Measurements from ENCODE around the gene F2R.

F2R gene

GRCh38 chr5:76715736-76716455 lies at the start of gene F2R:
TSS of gene F2R (plus strand) at chr5:76716126. CDS start at chr5:76716308, 182 bp downstream.
- H3K36me3 Mint-ChIP-seq (ENCODE audit: low read depth): peaks cover 9% of the 10 kb centered on the region
- peak; percentile 42 for TF ChIP-seq CTCF (IDR thresholded peaks at IDR 0.05)
- peak; percentile 82 for DNase-seq
- no peak within 1 kb of the TSS for H3K27ac Mint-ChIP-seq
- peaks cover 24% of the 10 kb centered on the region for H3K4me1 Mint-ChIP-seq
- peaks cover 7% of the 10 kb centered on the region for H3K9me3 Mint-ChIP-seq
- H3K4me3 Mint-ChIP-seq: peak within 1 kb of the TSS; percentile 94
- H3K27me3 Mint-ChIP-seq (ENCODE audit: low read depth, poor library complexity): peaks cover 50% of the 10 kb centered on the region

GRCh38 chr5:76667495-76667894 lies 48.4 kb upstream of the F2R start:
- H3K36me3 Mint-ChIP-seq (ENCODE audit: low read depth): peaks cover 78% of the 10 kb centered on the region
- no peak overlapping the region for H3K4me3 Mint-ChIP-seq
- peaks cover 4% of the 10 kb centered on the region for H3K9me3 Mint-ChIP-seq
- peaks cover 1% of the 10 kb centered on the region for H3K27me3 Mint-ChIP-seq (ENCODE audit: low read depth, poor library complexity)
- no peak for TF ChIP-seq CTCF (IDR thresholded peaks at IDR 0.05)
- DNase-seq: no peak
- peaks cover 19% of the 10 kb centered on the region for H3K4me1 Mint-ChIP-seq
- H3K27ac Mint-ChIP-seq: no peak overlapping the region

GRCh38 chr5:76669245-76669644 lies 46.7 kb upstream of the F2R start:
- peaks cover 19% of the 10 kb centered on the region for H3K4me1 Mint-ChIP-seq
- H3K36me3 Mint-ChIP-seq (ENCODE audit: low read depth): peaks cover 77% of the 10 kb centered on the region
- H3K9me3 Mint-ChIP-seq: peaks cover 4% of the 10 kb centered on the region
- no peak overlapping the region for H3K27ac Mint-ChIP-seq
- no peak for TF ChIP-seq CTCF (IDR thresholded peaks at IDR 0.05)
- peaks cover 4% of the 10 kb centered on the region for H3K27me3 Mint-ChIP-seq (ENCODE audit: low read depth, poor library complexity)
- no peak overlapping the region for H3K4me3 Mint-ChIP-seq
- no peak for DNase-seq

GRCh38 chr5:76670508-76670907 lies 45.4 kb upstream of the F2R start:
- Mint-ChIP-seq H3K4me1 (peaks cover 19% of the 10 kb centered on the region), H3K27me3 (ENCODE audit: low read depth, poor library complexity) (peaks cover 4% of the 10 kb centered on the region), H3K4me3 (no peak overlapping the region), H3K27ac (peak overlapping the region; percentile 78), H3K36me3 (ENCODE audit: low read depth) (peaks cover 75% of the 10 kb centered on the region), H3K9me3 (peaks cover 4% of the 10 kb centered on the region)
- DNase-seq: no peak
- no peak for TF ChIP-seq CTCF (IDR thresholded peaks at IDR 0.05)

- H3K27ac Mint-ChIP-seq: no peak overlapping the region
- H3K27me3 Mint-ChIP-seq (ENCODE audit: low read depth, poor library complexity): peaks cover 4% of the 10 kb centered on the region
- DNase-seq: no peak
- H3K9me3 Mint-ChIP-seq: peaks cover 4% of the 10 kb centered on the region
- no peak overlapping the region for H3K4me3 Mint-ChIP-seq
- no peak for TF ChIP-seq CTCF (IDR thresholded peaks at IDR 0.05)
- H3K4me1 Mint-ChIP-seq: peaks cover 19% of the 10 kb centered on the region
- peaks cover 73% of the 10 kb centered on the region for H3K36me3 Mint-ChIP-seq (ENCODE audit: low read depth)
Observed at GRCh38 chr5:76672242-76672641, 43.7 kb upstream of the F2R start.

- no peak for DNase-seq
- Mint-ChIP-seq H3K9me3 (peaks cover 4% of the 10 kb centered on the region), H3K36me3 (ENCODE audit: low read depth) (peaks cover 70% of the 10 kb centered on the region), H3K27ac (no peak overlapping the region), H3K4me1 (peaks cover 14% of the 10 kb centered on the region), H3K27me3 (ENCODE audit: low read depth, poor library complexity) (peaks cover 4% of the 10 kb centered on the region), H3K4me3 (no peak overlapping the region)
- TF ChIP-seq CTCF (IDR thresholded peaks at IDR 0.05): no peak
Observed at GRCh38 chr5:76673125-76673524, 42.8 kb upstream of the F2R start.

Measured in nephron progenitor cell (in vitro differentiated cells).